ENCODE data around the gene TAC3.
"Not testable (repeated sequence)": the region's sequence is repeated elsewhere in the genome, so short reads cannot be mapped to it uniquely, and the experiment has no call there.

Gene TAC3

DNA sequence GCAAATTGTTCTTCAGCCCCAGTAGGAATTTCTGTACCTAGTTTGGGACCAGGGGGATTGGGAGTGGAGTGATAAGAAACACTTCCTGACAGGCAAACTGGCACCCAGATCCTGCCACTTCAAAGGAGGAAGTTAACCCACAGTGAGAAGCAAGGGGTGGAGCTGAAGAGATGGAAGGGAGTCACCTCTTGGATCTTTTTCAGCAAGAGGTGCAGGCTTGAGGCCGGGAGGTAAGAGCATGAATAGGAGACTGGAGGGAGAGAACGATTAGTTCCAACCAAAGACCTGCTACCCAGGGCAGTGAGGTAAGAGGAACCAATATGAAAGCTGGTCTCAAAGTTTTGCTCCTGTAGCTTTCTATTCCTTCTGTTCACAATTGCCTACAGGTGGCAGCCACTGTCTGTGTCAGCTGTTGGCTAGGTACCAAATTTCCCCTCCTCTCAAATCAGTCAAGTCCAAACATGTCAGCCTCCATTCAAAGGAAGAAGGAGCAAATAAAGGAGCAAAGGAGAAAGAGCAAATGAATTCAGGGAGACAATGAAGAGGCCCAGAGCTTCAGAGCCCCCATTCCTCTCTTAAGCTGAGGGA is 14.9 kb upstream of the TAC3 start:
- Mint-ChIP-seq H3K27ac (no peak overlapping the region), H3K9me3 (no peaks in the 10 kb centered on the region), H3K27me3 (ENCODE audit: low read depth) (peaks cover 41% of the 10 kb centered on the region), H3K4me1 (peaks cover 15% of the 10 kb centered on the region), H3K36me3 (ENCODE audit: low read depth) (no peaks in the 10 kb centered on the region), H3K4me3 (no peak overlapping the region)
- TF ChIP-seq, protein P1, sequence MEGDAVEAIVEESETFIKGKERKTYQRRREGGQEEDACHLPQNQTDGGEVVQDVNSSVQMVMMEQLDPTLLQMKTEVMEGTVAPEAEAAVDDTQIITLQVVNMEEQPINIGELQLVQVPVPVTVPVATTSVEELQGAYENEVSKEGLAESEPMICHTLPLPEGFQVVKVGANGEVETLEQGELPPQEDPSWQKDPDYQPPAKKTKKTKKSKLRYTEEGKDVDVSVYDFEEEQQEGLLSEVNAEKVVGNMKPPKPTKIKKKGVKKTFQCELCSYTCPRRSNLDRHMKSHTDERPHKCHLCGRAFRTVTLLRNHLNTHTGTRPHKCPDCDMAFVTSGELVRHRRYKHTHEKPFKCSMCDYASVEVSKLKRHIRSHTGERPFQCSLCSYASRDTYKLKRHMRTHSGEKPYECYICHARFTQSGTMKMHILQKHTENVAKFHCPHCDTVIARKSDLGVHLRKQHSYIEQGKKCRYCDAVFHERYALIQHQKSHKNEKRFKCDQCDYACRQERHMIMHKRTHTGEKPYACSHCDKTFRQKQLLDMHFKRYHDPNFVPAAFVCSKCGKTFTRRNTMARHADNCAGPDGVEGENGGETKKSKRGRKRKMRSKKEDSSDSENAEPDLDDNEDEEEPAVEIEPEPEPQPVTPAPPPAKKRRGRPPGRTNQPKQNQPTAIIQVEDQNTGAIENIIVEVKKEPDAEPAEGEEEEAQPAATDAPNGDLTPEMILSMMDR (IDR thresholded peaks at IDR 0.05; ENCODE audit: unreplicated experiment in 3 of 3): no peak

DNA sequence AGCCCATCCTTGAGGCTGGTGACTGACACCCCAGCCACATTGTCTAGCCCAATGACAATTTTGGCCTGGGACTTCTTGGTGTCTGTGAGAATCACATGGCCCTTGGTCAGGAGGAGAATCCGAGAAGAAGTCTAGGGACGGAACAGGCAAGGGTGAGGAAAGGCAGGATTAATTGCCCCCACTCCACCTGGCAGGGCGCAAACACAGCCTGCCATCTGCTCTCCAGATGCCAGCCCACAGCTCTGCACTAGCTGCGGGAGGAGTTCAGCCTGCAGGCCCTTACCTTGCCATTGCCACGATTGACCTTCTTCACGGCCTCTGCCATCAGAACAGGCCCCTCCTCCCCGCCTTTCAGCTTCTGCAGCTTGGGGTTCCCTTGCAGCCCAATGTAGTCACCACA is 13.1 kb upstream of the TAC3 start:
- peaks cover 33% of the 10 kb centered on the region for H3K27me3 Mint-ChIP-seq (ENCODE audit: low read depth)
- H3K9me3 Mint-ChIP-seq: no peaks in the 10 kb centered on the region
- TF ChIP-seq, protein P1 (IDR thresholded peaks at IDR 0.05; ENCODE audit: unreplicated experiment in 3 of 3): no peak
- H3K36me3 Mint-ChIP-seq (ENCODE audit: low read depth): no peaks in the 10 kb centered on the region
- H3K4me1 Mint-ChIP-seq: peaks cover 19% of the 10 kb centered on the region
- H3K27ac Mint-ChIP-seq: no peak overlapping the region
- no peak overlapping the region for H3K4me3 Mint-ChIP-seq

DNA sequence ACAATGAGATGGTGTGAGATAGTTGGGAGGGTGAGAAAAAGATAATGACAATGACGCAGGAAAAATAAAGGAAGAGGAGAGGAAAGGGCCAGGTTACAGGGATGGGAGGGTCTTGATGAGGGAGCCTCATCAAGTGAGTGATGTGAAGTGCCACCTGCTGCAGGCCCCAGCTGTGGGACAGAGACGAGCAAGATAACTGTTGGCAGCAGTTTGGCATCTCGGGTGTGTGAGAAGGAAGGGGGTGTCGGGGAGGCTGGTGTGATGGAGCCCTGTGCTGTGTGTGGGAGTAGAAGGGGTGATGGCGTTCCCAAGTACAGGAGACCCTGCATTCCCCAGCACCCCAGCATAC is 11.4 kb upstream of the TAC3 start:
- H3K4me3 Mint-ChIP-seq: no peak overlapping the region
- H3K27ac Mint-ChIP-seq: no peak overlapping the region
- H3K4me1 Mint-ChIP-seq: peaks cover 23% of the 10 kb centered on the region
- TF ChIP-seq, protein P1 (IDR thresholded peaks at IDR 0.05; ENCODE audit: unreplicated experiment in 3 of 3): no peak
- no peaks in the 10 kb centered on the region for H3K36me3 Mint-ChIP-seq (ENCODE audit: low read depth)
- peaks cover 30% of the 10 kb centered on the region for H3K27me3 Mint-ChIP-seq (ENCODE audit: low read depth)
- no peaks in the 10 kb centered on the region for H3K9me3 Mint-ChIP-seq

DNA sequence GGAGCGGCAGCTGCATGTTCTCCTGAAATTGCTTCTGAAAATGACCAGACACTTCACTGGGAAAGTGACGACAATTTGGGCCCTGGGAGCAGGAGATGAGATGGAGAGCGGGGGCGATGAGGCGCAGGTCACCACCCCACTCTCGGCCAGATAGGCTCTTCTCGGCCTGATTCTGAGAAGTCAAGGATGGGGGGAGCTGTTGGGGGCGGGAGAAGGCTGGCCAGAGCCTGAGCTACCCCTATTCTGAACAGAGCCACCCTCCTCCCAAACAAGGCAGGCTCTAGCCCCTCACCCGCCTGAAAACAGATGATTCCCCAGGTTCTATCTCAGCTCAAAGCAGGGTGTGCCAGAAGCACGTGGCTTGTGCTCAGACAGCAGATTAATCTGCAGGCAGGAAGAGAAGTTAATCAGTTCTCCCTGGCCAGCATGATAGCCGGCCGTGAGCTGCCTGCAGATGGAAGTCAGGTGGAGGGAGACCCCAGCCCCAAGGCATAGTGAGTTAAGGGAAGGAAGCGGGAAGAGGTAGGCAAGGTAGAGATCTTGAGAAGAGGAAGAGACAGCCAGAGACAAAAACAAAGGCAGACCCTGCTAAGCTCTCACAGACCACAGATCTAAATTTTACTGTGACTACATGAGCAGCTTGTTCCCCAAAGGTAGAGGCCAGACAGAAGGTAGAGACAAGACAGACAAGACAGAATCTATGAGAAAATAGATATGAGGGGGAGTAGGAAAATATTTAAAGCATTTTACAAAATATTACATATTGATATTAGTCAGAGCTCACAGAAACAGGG is 10.9 kb upstream of the TAC3 start:
- H3K4me1 Mint-ChIP-seq: peaks cover 23% of the 10 kb centered on the region
- no peaks in the 10 kb centered on the region for H3K36me3 Mint-ChIP-seq (ENCODE audit: low read depth)
- H3K4me3 Mint-ChIP-seq: no peak overlapping the region
- TF ChIP-seq, protein P1 (IDR thresholded peaks at IDR 0.05; ENCODE audit: unreplicated experiment in 3 of 3): no peak
- H3K27me3 Mint-ChIP-seq (ENCODE audit: low read depth): peaks cover 30% of the 10 kb centered on the region
- no peaks in the 10 kb centered on the region for H3K9me3 Mint-ChIP-seq
- no peak overlapping the region for H3K27ac Mint-ChIP-seq

DNA sequence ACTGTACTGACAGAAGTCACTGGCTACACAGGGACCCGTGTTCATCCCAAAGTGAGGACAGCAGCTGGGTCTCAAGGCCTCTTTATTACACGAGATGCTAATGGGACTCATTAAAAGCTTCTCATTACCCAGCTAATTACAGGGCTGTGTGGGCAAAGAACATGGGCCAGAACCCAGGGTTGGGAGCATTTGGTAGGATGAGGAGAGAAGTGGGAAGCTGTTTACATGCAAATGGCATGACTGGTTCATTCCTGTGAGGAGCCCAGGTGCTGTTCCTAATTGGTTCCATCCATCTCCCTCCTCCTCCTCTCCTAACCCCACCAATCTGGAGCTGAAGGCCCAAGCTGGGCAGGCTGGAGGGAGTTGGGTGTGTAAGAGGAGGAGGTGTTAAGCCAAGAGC is 8.9 kb upstream of the TAC3 start:
- H3K27me3 Mint-ChIP-seq (ENCODE audit: low read depth): peaks cover 30% of the 10 kb centered on the region
- H3K9me3 Mint-ChIP-seq: no peaks in the 10 kb centered on the region
- no peak overlapping the region for H3K27ac Mint-ChIP-seq
- peaks cover 23% of the 10 kb centered on the region for H3K4me1 Mint-ChIP-seq
- TF ChIP-seq, protein P1 (IDR thresholded peaks at IDR 0.05; ENCODE audit: unreplicated experiment in 3 of 3): no peak
- no peak overlapping the region for H3K4me3 Mint-ChIP-seq
- no peaks in the 10 kb centered on the region for H3K36me3 Mint-ChIP-seq (ENCODE audit: low read depth)

DNA sequence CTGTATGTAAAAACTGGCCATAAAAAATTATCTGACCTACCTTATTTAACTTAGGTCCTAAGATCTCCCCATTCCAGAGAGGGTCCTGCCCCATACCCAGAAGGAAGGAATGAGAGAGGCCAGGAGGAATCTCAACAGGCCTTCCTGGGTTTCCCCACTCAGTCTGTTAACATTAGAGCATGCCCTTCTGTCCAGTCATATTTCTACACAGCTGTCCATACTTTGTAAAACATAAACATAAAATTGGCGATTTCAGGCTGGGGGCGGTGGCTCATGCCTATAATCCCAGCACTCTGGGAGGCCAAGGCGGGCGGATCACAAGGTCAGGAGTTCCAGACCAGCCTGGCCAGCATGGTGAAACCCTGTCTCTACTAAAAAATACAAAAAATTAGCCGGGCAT is 6.0 kb upstream of the TAC3 start:
- not testable (repeated sequence) for H3K36me3 Mint-ChIP-seq (ENCODE audit: low read depth); H3K9me3 Mint-ChIP-seq; H3K4me3 Mint-ChIP-seq; H3K27ac Mint-ChIP-seq
- Mint-ChIP-seq H3K4me1 (peaks cover 27% of the 10 kb centered on the region), H3K27me3 (ENCODE audit: low read depth) (peaks cover 23% of the 10 kb centered on the region)
